Measurements from ENCODE around the gene UST.

- TF ChIP-seq, protein P1, sequence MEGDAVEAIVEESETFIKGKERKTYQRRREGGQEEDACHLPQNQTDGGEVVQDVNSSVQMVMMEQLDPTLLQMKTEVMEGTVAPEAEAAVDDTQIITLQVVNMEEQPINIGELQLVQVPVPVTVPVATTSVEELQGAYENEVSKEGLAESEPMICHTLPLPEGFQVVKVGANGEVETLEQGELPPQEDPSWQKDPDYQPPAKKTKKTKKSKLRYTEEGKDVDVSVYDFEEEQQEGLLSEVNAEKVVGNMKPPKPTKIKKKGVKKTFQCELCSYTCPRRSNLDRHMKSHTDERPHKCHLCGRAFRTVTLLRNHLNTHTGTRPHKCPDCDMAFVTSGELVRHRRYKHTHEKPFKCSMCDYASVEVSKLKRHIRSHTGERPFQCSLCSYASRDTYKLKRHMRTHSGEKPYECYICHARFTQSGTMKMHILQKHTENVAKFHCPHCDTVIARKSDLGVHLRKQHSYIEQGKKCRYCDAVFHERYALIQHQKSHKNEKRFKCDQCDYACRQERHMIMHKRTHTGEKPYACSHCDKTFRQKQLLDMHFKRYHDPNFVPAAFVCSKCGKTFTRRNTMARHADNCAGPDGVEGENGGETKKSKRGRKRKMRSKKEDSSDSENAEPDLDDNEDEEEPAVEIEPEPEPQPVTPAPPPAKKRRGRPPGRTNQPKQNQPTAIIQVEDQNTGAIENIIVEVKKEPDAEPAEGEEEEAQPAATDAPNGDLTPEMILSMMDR (conservative IDR thresholded peaks at IDR 0.05; ENCODE audit: low read length), result no peak
- TF ChIP-seq EZH2phosphoT487 (IDR thresholded peaks at IDR 0.05; ENCODE audit: borderline replicate concordance, low read depth, low read length), result no peak
Observed at GRCh38 chr6:148890652-148891404, 144.0 kb downstream of the UST start.

Measured in OCI-LY7 (cell line).